ENCODE data around the gene TM4SF18.

Gene TM4SF18

DNA sequence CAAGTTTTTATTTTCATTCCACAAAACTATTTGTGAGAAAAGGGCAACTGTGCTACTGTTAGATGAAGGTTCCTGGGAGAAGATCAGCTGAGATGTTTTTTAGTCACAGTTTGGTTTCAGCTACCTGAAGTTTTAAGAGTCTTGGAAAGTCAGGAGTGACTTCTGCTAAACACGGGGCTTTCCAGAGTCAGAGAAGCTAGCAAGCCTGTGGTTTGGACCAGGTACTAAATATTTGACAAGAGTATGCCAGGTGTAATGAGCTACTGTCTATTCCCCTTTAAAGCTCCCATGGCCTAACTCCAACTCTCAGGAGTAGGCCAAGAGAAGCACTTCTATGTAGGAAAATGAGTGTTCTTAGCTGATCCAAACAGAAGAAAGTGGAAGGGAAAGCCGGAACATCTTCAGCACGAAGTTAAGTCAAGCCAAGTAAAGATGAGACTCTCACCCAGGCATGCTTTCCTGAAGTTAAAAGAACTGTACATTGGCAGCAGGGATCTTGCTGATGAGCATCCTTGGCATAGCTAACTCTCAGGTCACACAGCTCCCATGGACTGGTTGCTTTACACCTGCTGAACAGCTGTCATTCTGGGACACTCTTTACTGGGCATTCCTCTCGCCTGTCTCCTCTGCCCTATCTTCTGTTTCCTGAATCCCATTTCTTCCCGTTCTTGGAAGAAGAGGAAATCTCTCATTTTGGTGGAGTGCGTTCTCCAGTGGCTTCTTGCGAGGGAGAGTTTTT is 22.5 kb downstream of the TM4SF18 start:
- Histone ChIP-seq H3K27me3 (ENCODE audit: control insufficient read depth, insufficient read depth, low read length, poor library complexity, severe bottlenecking) (no peaks in the 10 kb centered on the region), H3K9me3 (ENCODE audit: control insufficient read depth, low read length) (no peaks in the 10 kb centered on the region), H3K4me3 (ENCODE audit: insufficient read depth, low read depth, low read length) (no peak overlapping the region), H3K36me3 (ENCODE audit: control insufficient read depth, insufficient read depth, low read length) (no peaks in the 10 kb centered on the region), H3K27ac (ENCODE audit: insufficient read depth, low read depth, low read length, poor library complexity, severe bottlenecking) (no peak overlapping the region), H3K4me1 (ENCODE audit: control insufficient read depth, insufficient read depth, low read length) (no peaks in the 10 kb centered on the region)
- 86 to 87% methylated on average over 7 of the region's 7 CpGs for WGBS, 2 experiments

DNA sequence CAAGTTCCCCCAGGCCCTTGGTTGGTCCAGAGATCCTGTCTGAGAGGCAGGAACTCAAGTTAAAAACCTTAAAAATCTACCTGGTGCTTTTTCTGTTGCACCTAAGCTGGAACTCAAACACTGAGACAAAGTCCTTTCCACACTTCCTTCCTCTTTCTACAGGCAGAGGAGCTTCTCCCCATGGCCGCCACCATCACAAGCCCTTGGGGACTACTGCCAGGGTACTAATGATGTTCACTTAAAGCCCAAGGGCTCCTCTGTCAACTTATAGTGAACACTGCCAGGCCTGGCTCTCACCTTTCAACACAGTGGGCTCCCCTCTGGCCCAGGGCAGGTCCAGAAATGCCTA is 26.0 kb downstream of the TM4SF18 start:
- Histone ChIP-seq H3K27me3 (ENCODE audit: control insufficient read depth, insufficient read depth, low read length, poor library complexity, severe bottlenecking) (no peaks in the 10 kb centered on the region), H3K4me3 (ENCODE audit: insufficient read depth, low read depth, low read length) (no peak overlapping the region), H3K9me3 (ENCODE audit: control insufficient read depth, low read length) (no peaks in the 10 kb centered on the region), H3K27ac (ENCODE audit: insufficient read depth, low read depth, low read length, poor library complexity, severe bottlenecking) (no peak overlapping the region), H3K36me3 (ENCODE audit: control insufficient read depth, insufficient read depth, low read length) (no peaks in the 10 kb centered on the region), H3K4me1 (ENCODE audit: control insufficient read depth, insufficient read depth, low read length) (no peaks in the 10 kb centered on the region)
- WGBS, 2 experiments = 94 to 95% methylated on average over 1 of the region's 1 CpG

GRCh38 chr3:149306751-149307434 is 26.5 kb downstream of the TM4SF18 start:
- no peak overlapping the region for H3K4me3 ChIP-seq (ENCODE audit: insufficient read depth, low read depth, low read length)
- no peaks in the 10 kb centered on the region for H3K9me3 ChIP-seq (ENCODE audit: control insufficient read depth, low read length)
- 88 to 97% methylated on average over 2 of the region's 2 CpGs for whole genome bisulfite sequencing, 2 experiments
- H3K4me1 ChIP-seq (ENCODE audit: control insufficient read depth, insufficient read depth, low read length) = no peaks in the 10 kb centered on the region
- H3K27ac ChIP-seq (ENCODE audit: insufficient read depth, low read depth, low read length, poor library complexity, severe bottlenecking) = no peak overlapping the region
- H3K36me3 ChIP-seq (ENCODE audit: control insufficient read depth, insufficient read depth, low read length) = no peaks in the 10 kb centered on the region
- no peaks in the 10 kb centered on the region for H3K27me3 ChIP-seq (ENCODE audit: control insufficient read depth, insufficient read depth, low read length, poor library complexity, severe bottlenecking)

DNA sequence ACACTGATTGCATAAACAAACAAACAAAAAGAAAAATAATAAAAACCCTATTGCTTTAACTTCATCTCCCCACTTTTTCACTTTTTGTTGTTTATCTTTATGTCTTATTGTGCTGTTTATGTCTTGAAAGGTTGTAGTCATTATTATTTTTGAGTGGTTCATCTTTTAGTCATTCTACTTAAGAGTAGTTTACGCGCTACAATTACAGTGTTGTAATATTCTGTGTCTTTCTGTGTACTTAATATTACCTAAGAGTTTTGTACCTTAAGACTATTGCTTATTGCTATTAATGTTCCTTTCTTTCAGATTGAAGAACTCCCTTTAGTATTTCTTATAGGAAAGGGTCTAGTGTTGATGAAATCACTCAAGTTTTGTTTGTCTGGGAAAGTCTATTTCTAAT is 28.1 kb downstream of the TM4SF18 start:
- Histone ChIP-seq H3K27ac (ENCODE audit: insufficient read depth, low read depth, low read length, poor library complexity, severe bottlenecking) (no peak overlapping the region), H3K9me3 (ENCODE audit: control insufficient read depth, low read length) (no peaks in the 10 kb centered on the region)
- WGBS, 2 experiments = 100% methylated on average over 2 of the region's 2 CpGs

GRCh38 chr3:149299938-149300801 is 33.3 kb downstream of the TM4SF18 start:
- no peak overlapping the region for H3K4me3 ChIP-seq (ENCODE audit: insufficient read depth, low read depth, low read length)

More for the DNA sequence above, 28.1 kb downstream of the TM4SF18 start:
- H3K27me3 ChIP-seq (ENCODE audit: control insufficient read depth, insufficient read depth, low read length, poor library complexity, severe bottlenecking) = no peaks in the 10 kb centered on the region
- H3K4me3 ChIP-seq (ENCODE audit: insufficient read depth, low read depth, low read length) = no peak overlapping the region
- no peaks in the 10 kb centered on the region for H3K4me1 ChIP-seq (ENCODE audit: control insufficient read depth, insufficient read depth, low read length)
- no peaks in the 10 kb centered on the region for H3K36me3 ChIP-seq (ENCODE audit: control insufficient read depth, insufficient read depth, low read length)

DNA sequence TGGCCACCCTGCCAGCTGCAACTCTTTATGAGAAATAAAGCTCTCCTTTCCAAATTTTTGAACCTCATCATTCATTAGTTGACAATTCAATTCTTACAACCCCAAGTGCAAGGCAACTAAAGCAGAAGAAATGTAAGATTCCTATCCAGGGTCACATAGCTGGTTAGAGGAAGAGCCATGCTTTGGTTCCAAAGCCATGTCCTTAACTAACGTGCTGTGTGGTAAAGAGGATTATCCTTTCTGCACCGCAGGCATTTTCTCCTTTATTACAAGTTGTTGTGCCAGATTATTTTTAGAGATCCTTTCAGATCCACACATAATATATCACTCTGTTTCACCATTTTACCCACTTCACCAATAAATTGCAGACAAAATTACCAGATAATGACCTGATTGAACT is 36.5 kb downstream of the TM4SF18 start:
- H3K27me3 ChIP-seq (ENCODE audit: control insufficient read depth, insufficient read depth, low read length, poor library complexity, severe bottlenecking) = no peaks in the 10 kb centered on the region
- no peaks in the 10 kb centered on the region for H3K36me3 ChIP-seq (ENCODE audit: control insufficient read depth, insufficient read depth, low read length)
- no peak overlapping the region for H3K4me3 ChIP-seq (ENCODE audit: insufficient read depth, low read depth, low read length)
- 83 to 95% methylated on average over 2 of the region's 2 CpGs for WGBS, 2 experiments
- H3K4me1 ChIP-seq (ENCODE audit: control insufficient read depth, insufficient read depth, low read length) = no peaks in the 10 kb centered on the region
- H3K9me3 ChIP-seq (ENCODE audit: control insufficient read depth, low read length) = no peaks in the 10 kb centered on the region
- no peak overlapping the region for H3K27ac ChIP-seq (ENCODE audit: insufficient read depth, low read depth, low read length, poor library complexity, severe bottlenecking)

More at GRCh38 chr3:149299938-149300801, 33.3 kb downstream of the TM4SF18 start:
- no peaks in the 10 kb centered on the region for H3K4me1 ChIP-seq (ENCODE audit: control insufficient read depth, insufficient read depth, low read length)
- no peaks in the 10 kb centered on the region for H3K27me3 ChIP-seq (ENCODE audit: control insufficient read depth, insufficient read depth, low read length, poor library complexity, severe bottlenecking)
- no peaks in the 10 kb centered on the region for H3K9me3 ChIP-seq (ENCODE audit: control insufficient read depth, low read length)
- WGBS, 2 experiments = 74 to 81% methylated on average over 5 of the region's 5 CpGs
- H3K36me3 ChIP-seq (ENCODE audit: control insufficient read depth, insufficient read depth, low read length) = no peaks in the 10 kb centered on the region
- H3K27ac ChIP-seq (ENCODE audit: insufficient read depth, low read depth, low read length, poor library complexity, severe bottlenecking) = no peak overlapping the region

DNA sequence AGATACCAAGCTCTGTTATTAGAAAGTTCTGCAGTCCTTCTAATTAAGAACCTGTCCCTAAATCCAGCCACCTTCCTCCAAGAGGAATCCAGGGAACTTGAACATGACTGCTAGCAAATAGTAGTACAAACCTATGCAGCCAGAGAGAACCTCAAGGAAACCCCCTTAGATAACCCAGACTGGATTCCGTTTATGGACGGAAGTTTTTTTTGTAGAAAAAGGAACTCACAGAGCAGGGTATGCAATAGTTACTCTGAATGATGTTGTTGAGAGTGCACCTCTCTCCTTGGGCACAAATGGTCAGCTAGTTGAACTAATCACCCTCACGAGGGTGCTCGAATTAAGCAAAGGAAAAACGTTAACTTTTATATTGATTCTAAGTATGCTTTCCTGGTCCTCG is 40.8 kb downstream of the TM4SF18 start:
- H3K4me1 ChIP-seq (ENCODE audit: control insufficient read depth, insufficient read depth, low read length) = no peaks in the 10 kb centered on the region
- H3K36me3 ChIP-seq (ENCODE audit: control insufficient read depth, insufficient read depth, low read length) = no peaks in the 10 kb centered on the region
- no peaks in the 10 kb centered on the region for H3K27me3 ChIP-seq (ENCODE audit: control insufficient read depth, insufficient read depth, low read length, poor library complexity, severe bottlenecking)
- no peaks in the 10 kb centered on the region for H3K9me3 ChIP-seq (ENCODE audit: control insufficient read depth, low read length)
- H3K4me3 ChIP-seq (ENCODE audit: insufficient read depth, low read depth, low read length) = no peak overlapping the region
- H3K27ac ChIP-seq (ENCODE audit: insufficient read depth, low read depth, low read length, poor library complexity, severe bottlenecking) = no peak overlapping the region
- 96 to 98% methylated on average over 5 to 6 of the region's 6 CpGs for WGBS, 2 experiments

DNA sequence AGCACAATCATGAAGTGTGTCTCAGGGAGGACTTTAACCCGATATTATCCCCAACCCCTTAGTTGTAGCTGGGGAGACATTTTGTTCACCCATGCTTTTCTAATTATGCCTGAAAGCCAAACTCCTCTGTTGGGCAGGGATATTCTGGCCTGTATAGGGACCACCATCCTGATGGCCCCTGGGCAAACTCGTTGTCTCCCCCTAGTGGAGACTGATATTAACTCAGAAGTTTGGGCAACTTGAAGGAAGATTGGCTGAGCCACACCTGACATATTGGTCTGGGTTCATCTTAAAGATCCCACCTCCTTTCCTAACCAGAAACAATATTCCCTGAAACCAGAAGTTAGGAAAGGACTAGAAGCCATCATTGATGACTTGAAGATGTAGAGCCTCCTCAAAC is 42.3 kb downstream of the TM4SF18 start:
- Histone ChIP-seq H3K27ac (ENCODE audit: insufficient read depth, low read depth, low read length, poor library complexity, severe bottlenecking) (no peak overlapping the region), H3K27me3 (ENCODE audit: control insufficient read depth, insufficient read depth, low read length, poor library complexity, severe bottlenecking) (no peaks in the 10 kb centered on the region), H3K4me1 (ENCODE audit: control insufficient read depth, insufficient read depth, low read length) (no peaks in the 10 kb centered on the region), H3K36me3 (ENCODE audit: control insufficient read depth, insufficient read depth, low read length) (no peaks in the 10 kb centered on the region), H3K9me3 (ENCODE audit: control insufficient read depth, low read length) (no peaks in the 10 kb centered on the region), H3K4me3 (ENCODE audit: insufficient read depth, low read depth, low read length) (no peak overlapping the region)
- WGBS, 2 experiments = 68 to 78% methylated on average over 2 of the region's 2 CpGs

DNA sequence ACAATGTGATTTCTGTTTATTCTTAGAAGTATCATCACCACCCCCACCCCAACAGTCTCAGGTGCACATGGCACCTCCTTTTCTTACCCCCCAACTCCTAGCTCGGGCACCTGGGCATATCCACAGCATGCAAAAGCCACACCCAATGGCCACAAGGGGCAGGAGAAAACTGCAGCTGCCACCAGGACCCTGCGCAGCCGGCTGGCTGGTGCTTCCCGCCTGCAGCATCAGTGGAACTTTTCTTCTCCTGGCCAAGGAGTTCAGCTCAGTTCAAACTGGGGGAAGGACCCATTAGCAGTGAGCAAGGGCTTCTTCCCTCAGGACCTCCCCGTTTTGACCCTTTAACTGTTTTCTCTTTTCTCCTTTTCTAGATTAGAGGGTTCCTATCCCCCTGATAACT is 44.8 kb downstream of the TM4SF18 start:
- no peak overlapping the region for H3K4me3 ChIP-seq (ENCODE audit: insufficient read depth, low read depth, low read length)
- no peaks in the 10 kb centered on the region for H3K9me3 ChIP-seq (ENCODE audit: control insufficient read depth, low read length)
- no peaks in the 10 kb centered on the region for H3K27me3 ChIP-seq (ENCODE audit: control insufficient read depth, insufficient read depth, low read length, poor library complexity, severe bottlenecking)
- no peaks in the 10 kb centered on the region for H3K4me1 ChIP-seq (ENCODE audit: control insufficient read depth, insufficient read depth, low read length)
- H3K36me3 ChIP-seq (ENCODE audit: control insufficient read depth, insufficient read depth, low read length) = no peaks in the 10 kb centered on the region
- 86 to 88% methylated on average over 5 of the region's 5 CpGs for WGBS, 2 experiments
- H3K27ac ChIP-seq (ENCODE audit: insufficient read depth, low read depth, low read length, poor library complexity, severe bottlenecking) = no peak overlapping the region

- Histone ChIP-seq H3K4me3 (ENCODE audit: insufficient read depth, low read depth, low read length) (no peak overlapping the region), H3K4me1 (ENCODE audit: control insufficient read depth, insufficient read depth, low read length) (no peaks in the 10 kb centered on the region), H3K27me3 (ENCODE audit: control insufficient read depth, insufficient read depth, low read length, poor library complexity, severe bottlenecking) (no peaks in the 10 kb centered on the region), H3K27ac (ENCODE audit: insufficient read depth, low read depth, low read length, poor library complexity, severe bottlenecking) (no peak overlapping the region), H3K9me3 (ENCODE audit: control insufficient read depth, low read length) (no peaks in the 10 kb centered on the region), H3K36me3 (ENCODE audit: control insufficient read depth, insufficient read depth, low read length) (no peaks in the 10 kb centered on the region)
- 93 to 95% methylated on average over 20 to 23 of the region's 23 CpGs for WGBS, 2 experiments
Observed at GRCh38 chr3:149284034-149284433, 49.4 kb downstream of the TM4SF18 start.
